Tibial nerve (tissue), 4 donors: Measurements from ENCODE around the gene CTSL.

Source experiments
- CTCF ChIP-seq, 5 experiments: fragments of 200-600 bp in 3 of 5; fragments of 450-650 bp in 2 of 5; sonication (generic) in 3 of 5; IDR thresholded peaks; one replicate each; pipeline ENCODE4 v1.5.1; 2016 to 2019; ENCODE audit warnings: antibody characterized with exemption in 5 of 5, mild to moderate bottlenecking in 3 of 5, moderate library complexity in 2 of 5
- EP300 ChIP-seq, 2 donors: sonication (generic); formaldehyde crosslinking; IDR thresholded peaks; one replicate each; pipeline ENCODE4 v1.6.1; 2017; ENCODE audit warnings: antibody characterized with exemption in 2 of 2, mild to moderate bottlenecking in 1 of 2
- POLR2A ChIP-seq, 2 donors: fragments of 450-650 bp; IDR thresholded peaks; one replicate each; pipeline ENCODE4 v1.6.1; 2017; ENCODE audit warnings: antibody characterized with exemption in 2 of 2, mild to moderate bottlenecking in 2 of 2, moderate library complexity in 2 of 2

GRCh38 chr9:87686520-87687090, 39.3 kb upstream of the CTSL start:
- no peak for TF ChIP-seq POLR2A (IDR thresholded peaks at IDR 0.05)
- TF ChIP-seq EP300 (IDR thresholded peaks at IDR 0.05): no peak
- TF ChIP-seq CTCF (IDR thresholded peaks at IDR 0.05): no peak
